Brain pericyte (primary cell): Measurements from ENCODE around the gene FAR2.
"Not testable (repeated sequence)": the region's sequence is repeated elsewhere in the genome, so short reads cannot be mapped to it uniquely, and the experiment has no call there.

ENCODE experiments used
- DNase-seq: peaks from one replicate; pipeline ENCODE4 v3.0.0-alpha.2; 2012; ENCODE audit warnings: low read depth, low spot score

FAR2 gene

GRCh38 chr12:29320295-29321085 lies 171.4 kb downstream of the FAR2 start:
- DNase-seq = no peak

GRCh38 chr12:29322157-29322556 lies 173.1 kb downstream of the FAR2 start:
- DNase-seq = no peak

- no peak for DNase-seq
These were observed 180.3 kb downstream of the FAR2 start for GRCh38 chr12:29329411-29329810.

- DNase-seq = no peak
These were observed 184.1 kb downstream of the FAR2 start for GRCh38 chr12:29333178-29333577.

- DNase-seq = no peak
These were observed 185.9 kb downstream of the FAR2 start for GRCh38 chr12:29334937-29335336.

GRCh38 chr12:29337325-29337724 lies 188.2 kb downstream of the FAR2 start:
- no peak for DNase-seq

GRCh38 chr12:29343022-29343799 lies 194.1 kb downstream of the FAR2 start:
- DNase-seq = no peak

- DNase-seq = no peak
These were observed 197.8 kb downstream of the FAR2 start for GRCh38 chr12:29346769-29347421.

GRCh38 chr12:29350080-29350479 lies 201.0 kb downstream of the FAR2 start:
- DNase-seq = no peak

- DNase-seq = no peak
These were observed 205.9 kb downstream of the FAR2 start for GRCh38 chr12:29354954-29355353.

GRCh38 chr12:29365091-29365490 lies 216.0 kb downstream of the FAR2 start:
- no peak for DNase-seq

- no peak for DNase-seq
These were observed 224.9 kb downstream of the FAR2 start for GRCh38 chr12:29374012-29374411.

- no peak for DNase-seq
These were observed 225.8 kb downstream of the FAR2 start for GRCh38 chr12:29374913-29375312.

GRCh38 chr12:29376118-29376517 lies 227.0 kb downstream of the FAR2 start:
- no peak for DNase-seq

- peak; percentile 93 for DNase-seq
These were observed 231.8 kb downstream of the FAR2 start, which contains the start of gene ERGIC2 for GRCh38 chr12:29380536-29381523. TSS of gene ERGIC2 (minus strand) at chr12:29381172. CDS start at chr12:29371633, 9,539 bp downstream.

- DNase-seq = no peak
These were observed 233.2 kb downstream of the FAR2 start for GRCh38 chr12:29382251-29382650.

- not testable (repeated sequence) for DNase-seq
These were observed 236.1 kb downstream of the FAR2 start for GRCh38 chr12:29385194-29385593.
